AG08395 (cell line): ENCODE data around the gene PRPSAP2.
A peak's percentile ranks its signal among the peaks of the same experiment; 100 is the strongest.

Source experiments
- DNase-seq: peaks from one replicate; pipeline ENCODE4 v3.0.0; 2012; ENCODE audit warnings: mixed read lengths, low spot score

Gene PRPSAP2

GRCh38 chr17:18962494-18962815 is 104.5 kb downstream of the PRPSAP2 start:
- no peak for DNase-seq

DNA sequence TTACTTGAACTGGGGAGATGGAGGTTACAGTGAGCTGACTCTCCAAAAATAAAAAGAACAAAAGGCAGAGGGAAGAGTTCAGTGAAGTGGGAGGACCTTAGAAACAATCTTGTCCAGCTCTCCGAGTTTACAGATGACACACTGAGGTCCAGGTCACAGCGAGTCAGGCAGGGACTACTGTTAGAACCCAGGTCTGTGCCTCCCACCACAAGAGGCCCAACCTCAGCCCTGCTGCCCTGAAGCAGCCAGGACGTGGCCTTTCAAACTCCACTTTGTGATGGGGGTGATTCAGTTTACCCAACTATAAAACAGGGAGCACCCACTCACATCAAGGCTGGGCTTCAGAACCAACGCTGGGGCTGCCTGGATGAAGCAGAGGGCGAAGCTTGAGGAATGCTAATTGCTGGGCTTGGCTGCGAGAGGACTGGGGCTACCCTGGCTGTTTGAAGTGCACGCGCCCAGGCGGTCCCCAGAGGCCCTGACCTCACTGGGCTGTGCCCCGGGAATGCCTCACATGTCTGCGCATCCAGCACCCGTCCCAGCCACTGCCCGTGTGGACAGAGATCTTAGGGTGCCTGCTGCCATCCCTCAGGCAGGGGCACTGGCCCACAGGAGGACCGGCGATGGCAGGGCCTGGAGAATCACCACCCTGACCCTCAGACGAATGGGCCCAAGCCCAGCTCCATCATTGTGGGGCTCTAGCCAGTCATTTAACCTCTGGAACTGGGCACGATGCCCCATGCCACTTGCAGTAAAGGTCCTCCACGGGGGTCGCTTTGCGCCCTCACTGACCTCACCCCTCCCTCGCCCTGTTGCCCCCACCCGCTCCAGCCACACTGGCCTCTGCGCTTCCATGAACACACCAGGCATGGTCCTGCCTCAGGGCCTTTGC is 105.4 kb downstream of the PRPSAP2 start:
- DNase-seq: peak; percentile 20

GRCh38 chr17:18964018-18964351 is 106.1 kb downstream of the PRPSAP2 start:
- no peak for DNase-seq

DNA sequence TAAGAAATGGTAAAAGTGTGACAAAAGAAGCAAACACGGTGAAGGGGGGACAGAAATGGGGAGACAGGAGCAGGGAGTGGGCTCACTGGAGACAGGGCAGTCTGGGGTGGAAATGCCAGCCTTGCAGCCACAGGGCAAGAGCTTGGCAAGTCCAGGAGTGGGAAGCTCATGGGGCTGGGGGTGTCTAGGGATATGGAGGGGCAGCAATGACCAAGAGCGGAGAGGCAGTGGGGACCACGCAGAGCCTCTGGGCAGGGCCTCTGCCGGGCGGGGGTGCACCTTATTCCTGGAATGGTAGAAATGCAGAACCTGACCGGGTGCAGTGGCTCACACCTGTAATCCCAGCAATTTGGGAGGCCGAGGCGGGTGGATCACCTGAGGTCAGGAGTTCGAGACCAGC is 106.6 kb downstream of the PRPSAP2 start:
- DNase-seq: no peak

- DNase-seq: no peak
Measured at GRCh38 chr17:18965530-18966236, 107.8 kb downstream of the PRPSAP2 start.

GRCh38 chr17:18966831-18967624 is 109.1 kb downstream of the PRPSAP2 start:
- DNase-seq: no peak

DNA sequence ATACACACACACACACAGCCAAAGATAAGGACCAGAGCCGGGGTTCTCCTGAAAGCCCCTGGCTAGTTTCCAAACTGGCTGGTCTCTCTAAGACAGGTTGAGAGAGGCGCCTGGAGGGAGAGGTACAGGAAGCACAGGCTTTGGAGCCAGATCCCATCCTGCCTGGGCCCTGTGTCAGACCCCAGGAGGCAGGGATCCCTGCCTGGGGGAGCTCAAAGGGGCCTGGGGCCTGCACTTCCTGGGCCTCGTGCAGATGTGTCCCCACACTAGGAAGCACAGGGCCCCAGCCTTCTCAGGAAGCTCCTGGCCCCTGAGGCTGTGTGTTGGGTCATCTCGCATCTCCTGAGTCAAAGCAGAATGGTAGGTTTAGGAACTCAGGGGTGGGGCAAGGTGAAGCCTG is 110.0 kb downstream of the PRPSAP2 start:
- DNase-seq: no peak

DNA sequence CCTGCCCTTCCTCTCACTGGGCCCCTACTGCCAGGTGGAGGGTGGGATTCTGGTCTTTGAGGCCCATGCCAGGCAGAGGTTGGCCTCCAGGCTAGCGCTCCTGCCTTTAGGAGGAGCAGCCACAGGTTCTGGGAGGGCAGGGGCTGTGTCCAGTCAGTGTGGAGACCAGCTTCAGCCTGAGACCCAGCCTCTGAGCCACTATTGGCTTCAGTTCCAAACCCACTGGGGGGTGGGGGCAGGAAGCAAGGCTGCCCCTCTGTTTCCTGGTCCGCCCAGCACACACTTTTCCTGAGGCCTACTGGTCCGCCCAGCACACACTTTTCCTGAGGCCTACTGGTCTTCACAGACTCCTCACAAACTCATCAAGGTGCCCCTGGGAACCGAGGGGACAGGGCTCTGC is 110.4 kb downstream of the PRPSAP2 start:
- DNase-seq: no peak

DNA sequence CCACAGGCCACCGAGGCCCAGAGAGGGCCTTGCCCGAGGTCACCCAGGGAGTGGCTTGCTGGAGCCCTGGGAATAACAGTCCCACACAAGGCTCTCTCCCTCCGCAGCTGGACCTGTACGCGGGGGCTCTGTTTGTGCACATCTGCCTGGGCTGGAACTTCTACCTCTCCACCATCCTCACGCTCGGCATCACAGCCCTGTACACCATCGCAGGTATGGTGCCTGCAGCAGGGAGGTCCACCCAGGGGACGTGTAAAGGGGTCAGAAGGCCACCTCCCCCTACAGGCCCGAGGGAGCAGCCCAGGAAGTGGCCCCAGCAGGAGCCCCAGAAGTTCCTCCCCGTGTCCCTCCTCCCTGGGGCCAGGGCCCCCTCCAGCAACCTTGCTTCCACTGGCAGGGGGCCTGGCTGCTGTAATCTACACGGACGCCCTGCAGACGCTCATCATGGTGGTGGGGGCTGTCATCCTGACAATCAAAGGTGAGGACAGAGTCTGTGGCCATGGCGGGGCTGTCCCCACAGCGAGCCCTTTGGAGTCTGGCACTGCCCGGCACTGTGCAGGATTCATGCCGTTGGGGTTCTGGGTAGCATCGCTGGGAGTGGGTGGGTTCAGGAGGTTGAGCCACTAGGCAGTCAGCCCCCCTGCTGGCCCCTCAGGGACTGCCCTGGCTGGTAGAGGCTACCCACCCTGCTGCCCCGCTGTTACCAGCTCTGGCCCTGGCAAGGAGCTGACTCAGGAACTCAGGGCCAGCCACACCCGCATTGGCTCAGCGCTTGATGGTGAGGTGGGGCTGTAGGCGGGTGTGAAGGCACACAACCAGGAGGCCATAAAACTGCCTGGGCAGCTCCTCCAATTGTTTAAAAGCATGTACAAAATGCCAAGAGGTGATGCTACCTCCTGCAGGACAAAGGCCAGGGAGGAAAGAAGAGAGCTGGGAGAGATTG is 111.3 kb downstream of the PRPSAP2 start:
- DNase-seq: peak; percentile 36

GRCh38 chr17:18970582-18971480 is 112.9 kb downstream of the PRPSAP2 start:
- no peak for DNase-seq

DNA sequence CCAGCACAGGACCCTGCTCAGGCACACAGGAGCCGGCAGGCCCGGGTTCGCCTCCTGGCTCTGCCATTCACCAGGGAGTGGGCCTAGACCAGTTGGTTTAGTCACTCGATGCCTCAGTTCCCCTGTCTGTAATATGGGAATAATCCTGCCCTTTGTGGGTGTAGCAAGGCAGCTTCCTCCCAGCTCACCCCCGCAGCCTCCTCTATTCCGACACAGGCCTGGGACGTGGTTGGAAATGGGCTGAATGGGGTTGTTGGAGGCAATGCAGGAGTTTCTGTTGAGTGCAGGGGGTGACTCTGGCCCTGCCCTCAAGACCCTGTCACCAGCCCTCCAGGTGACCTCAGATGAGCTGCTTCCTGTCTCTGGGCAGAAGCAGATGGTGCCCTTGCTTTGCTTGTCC is 113.9 kb downstream of the PRPSAP2 start:
- no peak for DNase-seq

- DNase-seq: peak; percentile 26
Measured at GRCh38 chr17:18974407-18975149, 116.6 kb downstream of the PRPSAP2 start.

DNA sequence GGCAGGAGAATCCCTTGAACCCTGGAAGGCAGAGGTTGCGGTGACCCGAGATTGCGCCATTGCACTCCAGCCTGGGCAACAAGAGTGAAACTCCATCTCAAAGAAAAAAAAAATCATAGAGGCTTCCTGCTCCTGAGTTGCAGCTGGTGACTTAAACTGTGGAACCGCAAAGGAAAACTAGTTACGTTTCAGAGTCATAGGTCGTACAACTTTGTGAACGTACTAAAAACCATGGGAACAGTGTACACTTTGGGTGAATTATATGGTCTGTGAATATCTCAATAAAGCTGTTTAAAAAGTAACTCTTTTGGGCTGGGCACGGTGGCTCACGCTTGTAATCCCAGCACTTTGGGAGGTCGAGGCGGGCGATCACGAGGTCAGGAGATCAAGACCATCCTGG is 117.7 kb downstream of the PRPSAP2 start:
- no peak for DNase-seq

DNA sequence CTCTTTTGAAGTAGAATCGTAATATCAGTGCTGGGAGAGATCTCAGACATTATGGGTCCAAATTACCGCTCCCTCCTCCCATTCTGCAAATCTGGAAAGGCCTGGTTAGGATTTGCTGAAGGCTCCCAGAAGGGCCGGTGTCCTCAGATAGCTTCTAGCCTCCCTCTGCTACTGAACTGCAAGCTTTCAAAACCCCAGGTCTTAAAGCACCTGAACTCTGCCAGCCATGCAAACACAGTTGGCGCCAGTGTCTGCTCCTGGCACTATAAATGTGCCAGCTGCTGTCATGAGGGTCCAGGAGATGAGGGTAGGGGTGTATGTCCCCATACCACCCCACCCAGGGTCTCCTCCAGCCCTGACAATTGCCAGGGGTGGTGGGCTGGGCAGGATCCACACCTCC is 118.3 kb downstream of the PRPSAP2 start:
- DNase-seq: no peak

DNA sequence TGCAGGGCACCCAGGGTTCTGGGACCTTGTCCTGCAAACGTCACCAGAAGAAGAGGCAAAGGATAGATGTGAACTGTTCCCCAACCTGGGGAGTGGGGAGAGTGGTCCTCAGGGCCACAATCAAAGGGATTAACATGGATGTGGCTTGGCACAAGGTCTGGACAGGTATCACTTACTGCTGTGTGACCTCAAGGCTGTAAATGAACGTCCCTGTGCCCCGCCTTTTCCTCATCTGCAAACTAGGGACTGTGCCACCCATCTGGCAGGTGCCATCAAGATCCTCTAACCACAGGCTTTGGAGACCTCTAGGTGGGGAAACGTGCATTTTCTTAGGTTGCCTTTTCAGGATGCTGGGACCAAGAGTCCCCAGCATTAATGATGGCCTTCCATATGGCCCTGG is 119.1 kb downstream of the PRPSAP2 start:
- DNase-seq: no peak

DNA sequence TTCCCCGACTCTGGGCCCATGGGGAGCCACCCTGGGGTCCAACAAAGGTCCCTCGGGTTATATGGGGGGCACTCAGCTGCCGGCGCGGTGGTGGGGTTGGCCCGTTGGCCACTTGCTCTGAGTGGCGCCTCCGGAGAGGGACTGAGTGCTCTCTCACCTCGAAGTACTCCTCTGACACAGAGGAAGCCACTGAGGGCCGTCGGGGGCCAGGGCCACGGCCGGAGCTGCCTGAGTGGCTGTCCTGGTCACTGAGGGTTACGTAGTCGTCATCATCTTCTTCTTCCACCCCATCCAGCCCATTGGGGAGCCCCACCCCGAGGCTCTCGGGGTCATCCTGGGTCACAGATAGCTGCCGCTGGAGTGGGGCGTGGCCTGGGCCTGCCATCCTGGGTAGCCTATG is 119.7 kb downstream of the PRPSAP2 start:
- DNase-seq: no peak

DNA sequence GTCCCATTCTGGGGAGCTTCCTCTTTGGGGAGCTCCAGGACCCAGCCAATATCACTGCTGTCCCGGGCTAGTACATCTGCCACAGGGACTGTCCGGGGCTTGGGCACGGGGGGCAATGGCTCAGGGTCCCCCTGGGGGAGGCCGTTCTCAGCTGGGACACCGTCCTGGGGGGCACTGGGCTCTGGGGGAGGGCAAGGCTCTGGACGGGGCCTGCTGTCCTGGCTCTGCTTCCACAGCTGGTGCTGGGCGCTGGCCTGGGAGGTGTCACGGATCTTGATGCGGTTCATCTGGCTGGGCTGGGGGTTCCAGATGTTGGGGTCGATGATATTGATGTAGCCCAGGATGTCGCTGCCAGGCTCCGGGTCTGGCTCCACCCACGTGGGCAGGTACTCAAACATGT is 120.1 kb downstream of the PRPSAP2 start:
- no peak for DNase-seq

DNA sequence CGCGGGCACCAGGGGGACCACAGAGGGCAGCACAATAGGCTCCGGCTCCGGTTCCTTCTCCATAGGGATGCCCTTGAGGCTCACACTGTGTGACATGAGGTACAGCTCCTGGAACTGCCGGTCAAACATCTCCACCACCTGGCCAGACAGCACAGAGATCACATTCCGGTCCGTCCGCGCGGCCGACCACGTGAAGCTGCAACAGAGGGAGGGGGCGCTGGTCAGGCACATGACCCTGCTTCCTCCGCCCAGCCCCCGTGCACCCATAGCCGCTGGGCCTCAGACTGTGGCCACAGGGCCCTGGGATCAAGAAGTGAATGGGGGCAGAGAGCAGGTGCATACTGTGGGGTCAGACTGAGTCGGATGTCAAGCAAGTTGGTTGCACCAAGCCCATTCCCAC is 120.7 kb downstream of the PRPSAP2 start:
- DNase-seq: no peak
